Measurements from ENCODE around the gene OTULIN. TPM values are rescaled to one million over a fixed set of nuclear protein-coding genes. Genes with fewer than 3 reads are reported as not detected.

The OTULIN gene
- total and polyA plus RNA-seq, 2 of the 13 experiments (the other 11 are each of a cell fraction or from before 2014, with no cell fraction given) = 7.0 to 34.8 TPM

DNA sequence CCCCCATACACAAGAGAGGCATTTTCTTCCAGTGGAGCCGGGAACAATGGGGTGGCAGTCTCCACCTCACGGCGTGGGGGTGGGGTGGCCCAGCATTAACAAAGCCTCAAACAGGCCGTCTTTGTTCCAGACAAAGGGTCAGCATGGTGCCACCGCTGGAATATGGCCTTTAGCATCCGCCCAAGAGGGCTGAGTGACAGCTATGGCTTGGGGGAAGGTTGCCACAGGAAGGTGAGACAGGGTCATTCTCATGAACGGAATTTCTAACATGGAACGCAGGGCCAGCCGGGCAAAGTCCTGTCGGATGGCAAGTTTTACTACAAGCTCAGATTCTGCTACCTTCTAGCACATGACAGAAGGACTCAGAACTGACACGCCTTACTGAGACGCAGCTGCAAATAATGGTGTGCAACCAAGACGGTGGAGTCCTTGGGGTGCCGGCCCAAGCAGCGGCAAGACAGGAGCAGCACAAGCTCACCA, 64.0 kb downstream of the OTULIN start (continued):
- TF ChIP-seq, protein P1, sequence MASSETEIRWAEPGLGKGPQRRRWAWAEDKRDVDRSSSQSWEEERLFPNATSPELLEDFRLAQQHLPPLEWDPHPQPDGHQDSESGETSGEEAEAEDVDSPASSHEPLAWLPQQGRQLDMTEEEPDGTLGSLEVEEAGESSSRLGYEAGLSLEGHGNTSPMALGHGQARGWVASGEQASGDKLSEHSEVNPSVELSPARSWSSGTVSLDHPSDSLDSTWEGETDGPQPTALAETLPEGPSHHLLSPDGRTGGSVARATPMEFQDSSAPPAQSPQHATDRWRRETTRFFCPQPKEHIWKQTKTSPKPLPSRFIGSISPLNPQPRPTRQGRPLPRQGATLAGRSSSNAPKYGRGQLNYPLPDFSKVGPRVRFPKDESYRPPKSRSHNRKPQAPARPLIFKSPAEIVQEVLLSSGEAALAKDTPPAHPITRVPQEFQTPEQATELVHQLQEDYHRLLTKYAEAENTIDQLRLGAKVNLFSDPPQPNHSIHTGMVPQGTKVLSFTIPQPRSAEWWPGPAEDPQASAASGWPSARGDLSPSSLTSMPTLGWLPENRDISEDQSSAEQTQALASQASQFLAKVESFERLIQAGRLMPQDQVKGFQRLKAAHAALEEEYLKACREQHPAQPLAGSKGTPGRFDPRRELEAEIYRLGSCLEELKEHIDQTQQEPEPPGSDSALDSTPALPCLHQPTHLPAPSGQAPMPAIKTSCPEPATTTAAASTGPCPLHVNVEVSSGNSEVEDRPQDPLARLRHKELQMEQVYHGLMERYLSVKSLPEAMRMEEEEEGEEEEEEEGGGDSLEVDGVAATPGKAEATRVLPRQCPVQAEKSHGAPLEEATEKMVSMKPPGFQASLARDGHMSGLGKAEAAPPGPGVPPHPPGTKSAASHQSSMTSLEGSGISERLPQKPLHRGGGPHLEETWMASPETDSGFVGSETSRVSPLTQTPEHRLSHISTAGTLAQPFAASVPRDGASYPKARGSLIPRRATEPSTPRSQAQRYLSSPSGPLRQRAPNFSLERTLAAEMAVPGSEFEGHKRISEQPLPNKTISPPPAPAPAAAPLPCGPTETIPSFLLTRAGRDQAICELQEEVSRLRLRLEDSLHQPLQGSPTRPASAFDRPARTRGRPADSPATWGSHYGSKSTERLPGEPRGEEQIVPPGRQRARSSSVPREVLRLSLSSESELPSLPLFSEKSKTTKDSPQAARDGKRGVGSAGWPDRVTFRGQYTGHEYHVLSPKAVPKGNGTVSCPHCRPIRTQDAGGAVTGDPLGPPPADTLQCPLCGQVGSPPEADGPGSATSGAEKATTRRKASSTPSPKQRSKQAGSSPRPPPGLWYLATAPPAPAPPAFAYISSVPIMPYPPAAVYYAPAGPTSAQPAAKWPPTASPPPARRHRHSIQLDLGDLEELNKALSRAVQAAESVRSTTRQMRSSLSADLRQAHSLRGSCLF (CRISPR knock-in tag; IDR thresholded peaks at IDR 0.05; ENCODE audit: borderline replicate concordance) = no peak

DNA sequence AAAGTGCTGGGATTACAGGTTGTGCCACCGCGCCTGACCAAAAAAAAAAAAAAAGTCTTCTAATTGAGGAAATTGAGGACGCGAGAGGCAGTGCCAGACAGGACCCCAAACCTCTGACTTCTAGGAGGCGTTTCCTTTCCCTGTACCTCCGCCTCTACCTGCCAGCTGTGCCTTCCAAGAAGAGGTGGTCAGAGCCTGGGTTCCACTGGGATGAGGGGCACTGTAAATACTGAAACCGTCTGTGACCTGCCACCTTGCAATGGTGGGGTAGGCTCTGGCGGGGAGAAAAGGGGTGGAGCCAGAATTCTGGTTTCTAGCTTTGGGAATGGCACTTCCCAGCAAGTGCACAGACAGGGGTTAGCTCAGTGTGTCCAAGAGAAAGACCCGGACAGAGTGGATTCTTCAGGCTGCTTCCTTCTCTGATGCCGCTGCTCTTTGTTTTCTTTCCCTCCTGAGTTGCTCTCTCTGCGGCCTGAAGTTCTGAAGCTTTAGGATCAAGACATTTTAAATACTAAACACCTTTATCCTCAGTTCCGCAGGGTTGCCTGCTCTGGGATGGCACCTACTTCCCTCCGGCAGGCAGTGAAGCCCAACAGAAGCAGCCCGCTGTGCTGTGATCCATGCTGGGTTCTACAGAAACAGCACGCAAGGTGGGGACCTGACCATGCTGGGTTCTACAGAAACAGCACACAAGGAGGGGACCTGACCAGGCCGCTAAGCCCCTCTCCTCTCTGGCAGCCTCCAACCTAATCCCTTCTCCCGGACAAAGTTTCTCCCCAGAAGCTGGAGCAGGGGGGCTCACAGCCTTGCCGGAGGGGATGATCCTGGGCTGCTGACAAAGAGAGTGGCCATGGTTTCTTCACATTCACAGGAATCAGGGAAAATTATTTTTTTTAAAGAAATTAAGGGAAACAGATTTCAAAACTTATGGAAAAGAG, 65.2 kb downstream of the OTULIN start:
- ATAC-seq = no peak
- ChIA-PET POLR2A (interaction anchor here (1.7 kb wide), 1 partner anchor 42 kb away, joined by 4 read pairs; no protein-coding TSS in a partner anchor), CTCF (ENCODE audit: low intra/inter-chr PET ratio, low total read pairs) (no interaction called here)
- no TSS peak for BruUV-seq (replicated peaks)
- H3K79me2 ChIP-seq (ENCODE audit: insufficient read depth, low read length) = no peaks in the 10 kb centered on the region
- H3K4me3 ChIP-seq (replicated peaks in 1 of 3; ENCODE audit: insufficient read depth in 1 of 3, low read depth in 2 of 3, low read length in 3 of 3) = no peak overlapping the region
- in situ Hi-C loops (cut with HindIII; ENCODE audit: extremely low pct_ligation_motif_present, low pct_unique_long_range_greater_than_20kb) (loop anchor here (5.0 kb wide), 3 partner anchors 48 to 283 kb away; partner anchors contain the start of gene ANKH), intact Hi-C loops (cut with micrococcal nuclease; ENCODE audit: unreplicated experiment) (loop anchor here (5.0 kb wide), 1 partner anchor 42 kb away; no protein-coding TSS in a partner anchor)
- H3K9me3 ChIP-seq (ENCODE audit: low read length) = no peaks in the 10 kb centered on the region
- no peak for DNase-seq (ENCODE audit: low spot score)
- no peak overlapping the region for H2AFZ ChIP-seq (ENCODE audit: low read length)
- H3K4me1 ChIP-seq (ENCODE audit: insufficient read depth, low read length) = peaks cover 28% of the 10 kb centered on the region
- WGBS (ENCODE audit: low lambda C conversion rate) = 96% methylated on average over 16 of the region's 18 CpGs
- H4K20me1 ChIP-seq (ENCODE audit: insufficient read depth, low read length) = no peaks in the 10 kb centered on the region
- H3K9ac ChIP-seq (ENCODE audit: insufficient read depth, low read depth, low read length) = no peak overlapping the region
- H3K4me2 ChIP-seq (ENCODE audit: low read depth, low read length) = no peak overlapping the region
- no peaks in the 10 kb centered on the region for H3K27me3 ChIP-seq (ENCODE audit: control insufficient read depth in 1 of 2, insufficient read depth in 2 of 2, low read length in 2 of 2)
- no peak for FAIRE-seq
- H3K27ac ChIP-seq (ENCODE audit: extremely low read length, insufficient read depth, low read length) = peak overlapping the region; percentile 31
- H3K36me3 ChIP-seq (replicated peaks in 1 of 2; ENCODE audit: control insufficient read depth in 1 of 2, insufficient read depth in 2 of 2, low read length in 2 of 2) = peaks cover 5 to 26% of the 10 kb centered on the region in 2 experiments
- TF ChIP-seq ZNF891 (CRISPR knock-in tag; IDR thresholded peaks at IDR 0.05) (no peak), TCF12 (IDR thresholded peaks at IDR 0.05) (no peak), TCF12 (CRISPR knock-in tag; IDR thresholded peaks at IDR 0.05) (no peak), ATAD3A (CRISPR knock-in tag; IDR thresholded peaks at IDR 0.05) (no peak), DMAP1 (CRISPR knock-in tag; IDR thresholded peaks at IDR 0.05) (no peak), JUN (CRISPR knock-in tag; IDR thresholded peaks at IDR 0.05) (no peak), STAG1 (CRISPR knock-in tag; IDR thresholded peaks at IDR 0.05) (no peak), MEIS2 (CRISPR knock-in tag; IDR thresholded peaks at IDR 0.05) (no peak), ZNF577 (CRISPR knock-in tag; IDR thresholded peaks at IDR 0.05; ENCODE audit: borderline replicate concordance, low read depth) (no peak)
- TF ChIP-seq, protein P2, sequence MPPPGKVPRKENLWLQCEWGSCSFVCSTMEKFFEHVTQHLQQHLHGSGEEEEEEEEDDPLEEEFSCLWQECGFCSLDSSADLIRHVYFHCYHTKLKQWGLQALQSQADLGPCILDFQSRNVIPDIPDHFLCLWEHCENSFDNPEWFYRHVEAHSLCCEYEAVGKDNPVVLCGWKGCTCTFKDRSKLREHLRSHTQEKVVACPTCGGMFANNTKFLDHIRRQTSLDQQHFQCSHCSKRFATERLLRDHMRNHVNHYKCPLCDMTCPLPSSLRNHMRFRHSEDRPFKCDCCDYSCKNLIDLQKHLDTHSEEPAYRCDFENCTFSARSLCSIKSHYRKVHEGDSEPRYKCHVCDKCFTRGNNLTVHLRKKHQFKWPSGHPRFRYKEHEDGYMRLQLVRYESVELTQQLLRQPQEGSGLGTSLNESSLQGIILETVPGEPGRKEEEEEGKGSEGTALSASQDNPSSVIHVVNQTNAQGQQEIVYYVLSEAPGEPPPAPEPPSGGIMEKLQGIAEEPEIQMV (CRISPR knock-in tag; IDR thresholded peaks at IDR 0.05; ENCODE audit: low read depth) = no peak
- TF ChIP-seq, protein P3, sequence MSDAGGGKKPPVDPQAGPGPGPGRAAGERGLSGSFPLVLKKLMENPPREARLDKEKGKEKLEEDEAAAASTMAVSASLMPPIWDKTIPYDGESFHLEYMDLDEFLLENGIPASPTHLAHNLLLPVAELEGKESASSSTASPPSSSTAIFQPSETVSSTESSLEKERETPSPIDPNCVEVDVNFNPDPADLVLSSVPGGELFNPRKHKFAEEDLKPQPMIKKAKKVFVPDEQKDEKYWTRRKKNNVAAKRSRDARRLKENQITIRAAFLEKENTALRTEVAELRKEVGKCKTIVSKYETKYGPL (CRISPR knock-in tag; IDR thresholded peaks at IDR 0.05) = no peak
- TF ChIP-seq, protein P4, sequence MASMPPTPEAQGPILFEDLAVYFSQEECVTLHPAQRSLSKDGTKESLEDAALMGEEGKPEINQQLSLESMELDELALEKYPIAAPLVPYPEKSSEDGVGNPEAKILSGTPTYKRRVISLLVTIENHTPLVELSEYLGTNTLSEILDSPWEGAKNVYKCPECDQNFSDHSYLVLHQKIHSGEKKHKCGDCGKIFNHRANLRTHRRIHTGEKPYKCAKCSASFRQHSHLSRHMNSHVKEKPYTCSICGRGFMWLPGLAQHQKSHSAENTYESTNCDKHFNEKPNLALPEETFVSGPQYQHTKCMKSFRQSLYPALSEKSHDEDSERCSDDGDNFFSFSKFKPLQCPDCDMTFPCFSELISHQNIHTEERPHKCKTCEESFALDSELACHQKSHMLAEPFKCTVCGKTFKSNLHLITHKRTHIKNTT (CRISPR knock-in tag; IDR thresholded peaks at IDR 0.05) = no peak

Measured in HepG2 (cell line).